HEK293T (cell line): Measurements from ENCODE around the gene UBE2QL1.

Source experiments
- ARNT ChIP-seq: fragments of 450-650 bp; IDR thresholded peaks from 2 replicates; pipeline ENCODE4 v1.6.1; 2017; ENCODE audit warnings: mild to moderate bottlenecking
- BHLHE40 ChIP-seq: fragments of 450-650 bp; IDR thresholded peaks from 2 replicates; pipeline ENCODE4 v1.6.1; 2016; ENCODE audit warnings: mild to moderate bottlenecking, moderate library complexity, borderline replicate concordance
- CTBP1 ChIP-seq: fragments of 450-650 bp; IDR thresholded peaks from 2 replicates; pipeline ENCODE4 v1.6.1; 2016; ENCODE audit warnings: borderline replicate concordance
- FOXA1 ChIP-seq: fragments of 450-650 bp; IDR thresholded peaks from 2 replicates; pipeline ENCODE4 v1.6.1; 2016; ENCODE audit warnings: mild to moderate bottlenecking
- FOXK2 ChIP-seq: fragments of 450-650 bp; IDR thresholded peaks from 2 replicates; pipeline ENCODE4 v1.6.1; 2016; ENCODE audit warnings: mild to moderate bottlenecking
- FOXM1 ChIP-seq: fragments of 450-650 bp; IDR thresholded peaks from 2 replicates; pipeline ENCODE4 v1.6.1; 2017; ENCODE audit warnings: mild to moderate bottlenecking, borderline replicate concordance
- HDGF ChIP-seq: fragments of 450-650 bp; IDR thresholded peaks from 2 replicates; pipeline ENCODE4 v1.6.1; 2017; ENCODE audit warnings: antibody characterized with exemption, borderline replicate concordance
- L3MBTL2 ChIP-seq: fragments of 450-650 bp; conservative IDR thresholded peaks from 2 replicates; pipeline ENCODE4 v1.6.1; 2016; ENCODE audit warnings: mild to moderate bottlenecking
- LEF1 ChIP-seq: fragments of 450-650 bp; IDR thresholded peaks from 2 replicates; pipeline ENCODE4 v1.6.1; 2017; ENCODE audit warnings: mild to moderate bottlenecking, borderline replicate concordance
- NFRKB ChIP-seq: fragments of 450-650 bp; IDR thresholded peaks from 2 replicates; pipeline ENCODE4 v1.6.1; 2016; ENCODE audit warnings: mild to moderate bottlenecking, moderate library complexity
- SP1 ChIP-seq: fragments of 450-650 bp; IDR thresholded peaks from 2 replicates; pipeline ENCODE4 v1.6.1; 2017
- SUZ12 ChIP-seq: fragments of 450-650 bp; IDR thresholded peaks from 2 replicates; pipeline ENCODE4 v1.6.1; 2016; ENCODE audit warnings: mild to moderate bottlenecking
- ZNF384 ChIP-seq: fragments of 450-650 bp; IDR thresholded peaks from 2 replicates; pipeline ENCODE4 v1.6.1; 2016
- TF ChIP-seq, protein P1 (sequence below): fragments of 450-650 bp; IDR thresholded peaks from 2 replicates; pipeline ENCODE4 v1.6.1; 2016

DNA sequence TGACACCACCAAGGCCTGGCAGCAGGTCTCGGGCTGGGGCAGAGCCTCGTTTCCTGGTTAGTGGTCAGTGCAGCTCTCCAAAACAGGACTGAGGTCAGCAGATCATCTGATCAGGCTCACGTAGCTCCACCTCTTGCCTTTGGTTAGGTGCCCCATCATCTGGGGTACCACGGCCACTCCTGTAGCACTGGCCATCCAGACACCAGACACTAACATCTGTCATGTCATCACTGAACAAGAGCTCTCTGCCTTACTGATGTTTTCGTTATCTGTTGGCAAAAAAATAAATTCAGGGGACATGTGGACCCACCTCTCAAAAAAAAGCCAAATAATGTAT, 40.4 kb upstream of the UBE2QL1 start:
- no peak for TF ChIP-seq SP1
- TF ChIP-seq ARNT: no peak
- no peak for TF ChIP-seq FOXA1
- TF ChIP-seq NFRKB: no peak
- TF ChIP-seq LEF1: no peak
- no peak for TF ChIP-seq SUZ12
- no peak for TF ChIP-seq FOXK2
- TF ChIP-seq, protein P1, sequence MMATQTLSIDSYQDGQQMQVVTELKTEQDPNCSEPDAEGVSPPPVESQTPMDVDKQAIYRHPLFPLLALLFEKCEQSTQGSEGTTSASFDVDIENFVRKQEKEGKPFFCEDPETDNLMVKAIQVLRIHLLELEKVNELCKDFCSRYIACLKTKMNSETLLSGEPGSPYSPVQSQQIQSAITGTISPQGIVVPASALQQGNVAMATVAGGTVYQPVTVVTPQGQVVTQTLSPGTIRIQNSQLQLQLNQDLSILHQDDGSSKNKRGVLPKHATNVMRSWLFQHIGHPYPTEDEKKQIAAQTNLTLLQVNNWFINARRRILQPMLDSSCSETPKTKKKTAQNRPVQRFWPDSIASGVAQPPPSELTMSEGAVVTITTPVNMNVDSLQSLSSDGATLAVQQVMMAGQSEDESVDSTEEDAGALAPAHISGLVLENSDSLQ: no peak
- TF ChIP-seq HDGF: no peak
- no peak for TF ChIP-seq CTBP1
- no peak for TF ChIP-seq ZNF384
- TF ChIP-seq FOXM1: no peak
- TF ChIP-seq BHLHE40: no peak
- no peak for TF ChIP-seq L3MBTL2
